H54 (cell line): Measurements from ENCODE around the gene LRCOL1.
"Not testable (repeated sequence)": the region's sequence is repeated elsewhere in the genome, so short reads cannot be mapped to it uniquely, and the experiment has no call there.

Source experiments
- DNase-seq: peaks from one replicate; pipeline ENCODE4 v3.0.0; 2011; ENCODE audit warnings: low spot score, mixed read lengths; ENCODE audit not compliant: insufficient read length
- FAIRE-seq: peaks from 3 replicates; lab custom pipeline; 2011; peaks lifted over from hg19 to GRCh38; lab: Jason Lieb, UNC
- POLR2A ChIP-seq: IDR thresholded peaks from 2 replicates; pipeline ENCODE4 v1.6.1; 2011; ENCODE audit warnings: low read depth, mild to moderate bottlenecking, low read length

The LRCOL1 gene

GRCh38 chr12:132604668-132605441 lies 5.5 kb downstream of the LRCOL1 start:
- DNase-seq (no peak), FAIRE-seq (no peak)
- no peak for TF ChIP-seq POLR2A

- no peak for TF ChIP-seq POLR2A
- FAIRE-seq (no peak), DNase-seq (no peak)
Observed at GRCh38 chr12:132604151-132604618, 6.2 kb downstream of the LRCOL1 start.

- FAIRE-seq: no peak
- no peak for DNase-seq
- TF ChIP-seq POLR2A: no peak
Observed at GRCh38 chr12:132603240-132604150, 6.9 kb downstream of the LRCOL1 start.

- no peak for FAIRE-seq
- TF ChIP-seq POLR2A: no peak
- DNase-seq: no peak
Observed at GRCh38 chr12:132602572-132603239, 7.7 kb downstream of the LRCOL1 start.

GRCh38 chr12:132601171-132601883 lies 9.1 kb downstream of the LRCOL1 start:
- TF ChIP-seq POLR2A: no peak
- no peak for DNase-seq
- no peak for FAIRE-seq

- FAIRE-seq (no peak), DNase-seq (peak; percentile 74)
Observed at GRCh38 chr12:132600048-132601032, 10.0 kb downstream of the LRCOL1 start.

GRCh38 chr12:132599502-132599901 lies 10.9 kb downstream of the LRCOL1 start:
- not testable (repeated sequence) for FAIRE-seq, DNase-seq

More at GRCh38 chr12:132600048-132601032, 10.0 kb downstream of the LRCOL1 start:
- no peak for TF ChIP-seq POLR2A

GRCh38 chr12:132597333-132598316 lies 12.8 kb downstream of the LRCOL1 start:
- FAIRE-seq: no peak
- no peak for DNase-seq
- TF ChIP-seq POLR2A: no peak

- no peak for FAIRE-seq
Observed at GRCh38 chr12:132596016-132596415, 14.4 kb downstream of the LRCOL1 start.

GRCh38 chr12:132595183-132595582 lies 15.2 kb downstream of the LRCOL1 start:
- no peak for FAIRE-seq
- no peak for TF ChIP-seq POLR2A

More at GRCh38 chr12:132596016-132596415, 14.4 kb downstream of the LRCOL1 start:
- no peak; the same call in 1 of the 2 replicates for TF ChIP-seq POLR2A
- DNase-seq: peak; percentile 62

GRCh38 chr12:132593938-132594358 lies 16.4 kb downstream of the LRCOL1 start:
- TF ChIP-seq POLR2A: peak; percentile 39; the same call in 1 of the 2 replicates
- peak; percentile 96 for FAIRE-seq
- peak; percentile 98 for DNase-seq

More at GRCh38 chr12:132595183-132595582, 15.2 kb downstream of the LRCOL1 start:
- DNase-seq: no peak
